HG03354 (cell line): ENCODE measurements around the gene LRRIQ3.
"Not testable (repeated sequence)": the region's sequence is repeated elsewhere in the genome, so short reads cannot be mapped to it uniquely, and the experiment has no call there.

ENCODE experiments used
- ATAC-seq: cut with Tn5 transposase; IDR thresholded peaks from one replicate; pipeline ENCODE4 v1.9.1; 2021; ENCODE audit warnings: mild to moderate bottlenecking; ENCODE audit not compliant: unreplicated experiment, poor library complexity, severe bottlenecking

The LRRIQ3 gene

GRCh38 chr1:74117370-74117769 is 80.6 kb downstream of the LRRIQ3 start:
- ATAC-seq = not testable (repeated sequence)

DNA sequence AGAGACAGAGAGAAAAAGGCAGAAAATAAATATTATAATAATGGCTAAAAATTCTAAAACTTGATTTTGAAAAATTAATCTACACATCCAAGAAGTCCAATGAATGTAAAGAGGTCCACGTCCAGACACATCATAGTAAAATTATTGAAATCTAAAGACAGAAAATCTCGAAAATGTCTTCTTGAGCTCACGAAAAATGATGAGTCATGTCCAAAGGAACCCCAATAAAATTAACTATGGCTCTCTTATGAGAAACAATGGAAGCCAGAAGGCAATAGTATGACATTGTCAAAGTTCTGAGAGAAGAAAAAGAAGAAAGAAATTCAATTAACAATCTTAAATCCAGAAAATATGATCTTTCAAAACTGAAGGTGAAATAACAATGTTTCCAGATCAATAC is 84.6 kb downstream of the LRRIQ3 start:
- ATAC-seq = no peak

DNA sequence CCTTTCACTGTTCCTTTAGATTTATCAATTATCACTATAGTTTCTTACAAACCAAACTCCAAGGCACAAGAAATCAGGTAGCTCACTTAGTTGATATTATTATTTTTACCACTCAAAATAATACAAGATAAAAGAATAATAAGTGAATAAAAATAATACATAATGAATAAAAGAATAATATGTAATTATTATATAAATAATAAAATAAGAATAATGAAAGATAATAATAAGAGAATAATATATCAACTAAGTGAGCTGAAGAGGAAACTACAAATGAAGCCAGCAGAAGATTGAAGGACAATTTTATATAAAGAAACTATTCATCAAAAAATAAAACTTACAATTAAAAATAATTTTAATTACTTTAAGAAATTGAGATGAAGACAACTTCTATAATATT is 90.6 kb downstream of the LRRIQ3 start:
- ATAC-seq = no peak

- no peak for ATAC-seq
Measured at GRCh38 chr1:74091371-74091770, 106.6 kb downstream of the LRRIQ3 start.

DNA sequence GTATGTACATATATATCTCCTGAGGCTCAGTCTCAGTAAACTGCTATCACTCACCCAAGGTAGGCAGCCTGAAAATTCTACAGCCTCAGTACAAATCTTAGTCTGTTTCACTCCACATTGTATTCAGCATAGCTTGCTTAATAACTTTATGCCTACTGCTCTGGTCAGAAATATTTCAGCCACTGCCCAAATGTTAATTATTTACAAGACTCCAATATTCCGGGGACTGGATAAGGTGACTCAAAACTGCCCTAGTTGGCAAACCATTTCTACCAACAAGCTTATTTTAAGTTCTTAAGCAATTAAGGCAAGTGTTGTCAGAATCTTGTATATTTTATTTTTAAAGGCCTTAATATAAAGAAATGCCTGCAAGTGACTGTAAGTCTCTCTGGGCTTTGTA is 114.8 kb downstream of the LRRIQ3 start:
- ATAC-seq = no peak

- no peak for ATAC-seq
Measured at GRCh38 chr1:74065081-74065480, 132.9 kb downstream of the LRRIQ3 start.

GRCh38 chr1:74057719-74058118 is 140.3 kb downstream of the LRRIQ3 start:
- no peak for ATAC-seq

DNA sequence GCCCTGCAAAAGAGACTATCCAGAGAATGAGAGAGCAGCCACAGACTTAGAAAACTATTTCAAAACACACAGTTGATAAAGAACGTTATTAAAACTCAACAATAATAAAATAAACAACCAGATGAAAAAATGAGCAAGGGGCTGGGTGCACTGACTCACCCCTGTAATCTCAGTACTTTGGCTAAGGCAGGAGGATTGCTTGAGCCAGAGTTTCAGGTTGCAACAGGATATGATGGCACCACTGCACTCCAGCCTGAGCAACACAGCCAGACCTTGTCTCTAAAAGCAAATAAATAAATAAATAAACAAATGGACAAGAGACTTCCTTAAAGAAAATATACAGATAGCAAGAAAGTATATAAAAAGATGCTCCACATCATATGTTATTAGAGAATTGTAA is 144.6 kb downstream of the LRRIQ3 start:
- no peak for ATAC-seq

DNA sequence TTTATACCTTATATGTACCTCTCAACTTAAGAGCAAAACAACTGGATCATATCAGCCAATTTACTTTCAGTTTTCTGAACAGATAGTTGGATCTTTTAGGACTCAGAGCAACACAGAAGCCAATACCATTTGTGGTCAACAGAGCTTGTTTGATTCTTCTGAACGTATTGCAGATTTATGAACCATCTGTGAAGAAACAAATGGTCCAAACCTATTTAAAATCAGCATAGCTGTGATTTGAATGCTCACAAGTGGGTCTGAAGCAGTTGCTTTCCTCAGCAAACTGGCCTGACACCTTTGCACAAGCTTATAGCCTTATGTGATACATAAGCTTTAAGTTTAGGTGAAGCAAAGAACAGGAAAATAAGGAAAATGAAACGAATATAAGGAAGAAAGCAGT is 147.6 kb downstream of the LRRIQ3 start:
- ATAC-seq = no peak

GRCh38 chr1:74038042-74038441 is 159.9 kb downstream of the LRRIQ3 start:
- no peak for ATAC-seq

- ATAC-seq = no peak
Measured at GRCh38 chr1:74012583-74012982, 185.4 kb downstream of the LRRIQ3 start.

- ATAC-seq = no peak
Measured at GRCh38 chr1:74011736-74012135, 186.2 kb downstream of the LRRIQ3 start.

DNA sequence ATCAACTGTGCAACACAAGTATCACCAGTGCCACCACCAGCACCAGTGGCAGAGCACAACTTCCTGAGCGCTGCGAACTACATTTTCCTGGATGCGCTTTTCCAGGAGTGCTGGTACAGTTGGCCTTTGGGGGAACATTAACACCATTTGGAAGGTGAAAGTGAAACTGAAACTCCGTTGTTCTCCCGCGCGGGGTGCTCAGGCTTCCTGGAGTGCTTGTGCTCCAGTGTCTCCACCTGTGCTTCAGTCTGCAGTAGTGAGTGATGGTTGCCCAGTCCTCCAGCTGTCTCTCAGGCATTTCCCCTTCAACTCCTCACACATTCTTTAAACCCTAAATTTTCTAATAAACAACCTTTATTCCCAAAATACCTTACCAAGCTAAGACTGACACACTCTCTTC is 187.8 kb downstream of the LRRIQ3 start:
- ATAC-seq = no peak

DNA sequence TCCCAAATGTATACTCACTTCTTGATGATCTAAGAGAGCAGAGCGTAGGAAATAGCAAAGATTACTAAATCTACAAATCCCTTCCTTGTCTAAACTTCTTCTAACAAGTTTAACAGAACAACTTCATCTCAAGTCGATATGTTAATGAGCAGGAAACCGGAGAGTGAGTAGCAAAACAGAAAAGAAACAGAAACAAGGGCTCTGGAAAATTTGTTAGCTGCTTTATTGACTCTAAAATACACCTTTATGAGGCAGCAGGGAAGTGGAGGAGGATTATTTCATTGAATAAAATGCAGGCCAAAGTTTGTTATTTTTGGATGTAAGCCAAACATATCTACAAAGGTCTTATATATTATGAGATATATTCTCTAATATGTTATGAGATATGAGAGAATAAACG is 192.4 kb downstream of the LRRIQ3 start:
- no peak for ATAC-seq

- no peak for ATAC-seq
Measured at GRCh38 chr1:74003806-74004205, 194.2 kb downstream of the LRRIQ3 start.

DNA sequence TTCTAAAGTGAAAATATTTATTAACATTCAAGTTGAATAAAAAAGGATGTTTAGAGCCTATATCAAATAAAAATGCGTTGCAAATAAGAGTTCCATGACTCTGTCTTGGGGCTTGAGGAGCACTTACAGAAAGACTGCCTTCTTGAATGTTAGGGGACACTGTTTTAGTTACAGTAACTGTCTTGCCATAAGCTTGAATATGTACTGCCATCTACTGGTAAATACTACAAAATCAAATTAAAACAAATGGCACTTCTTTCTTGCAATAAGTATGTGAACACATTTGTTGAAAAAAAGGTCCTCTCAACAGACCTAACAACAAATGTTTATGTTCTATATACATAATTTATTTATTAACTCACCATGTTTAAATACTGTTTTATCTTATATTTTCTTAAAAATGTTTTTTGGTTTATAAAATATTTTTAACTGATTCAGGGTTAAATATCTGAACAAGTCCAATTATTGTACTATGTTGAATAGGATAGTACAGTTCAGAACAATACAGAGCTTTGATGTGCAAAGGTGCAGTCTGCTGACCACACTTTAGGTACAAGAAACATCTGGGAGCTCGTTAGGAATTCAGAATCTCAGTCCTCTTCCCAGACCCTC is 199.5 kb downstream of the LRRIQ3 start:
- ATAC-seq = peak; percentile 72

GRCh38 chr1:73980324-73981040 is 217.5 kb downstream of the LRRIQ3 start:
- ATAC-seq = no peak

DNA sequence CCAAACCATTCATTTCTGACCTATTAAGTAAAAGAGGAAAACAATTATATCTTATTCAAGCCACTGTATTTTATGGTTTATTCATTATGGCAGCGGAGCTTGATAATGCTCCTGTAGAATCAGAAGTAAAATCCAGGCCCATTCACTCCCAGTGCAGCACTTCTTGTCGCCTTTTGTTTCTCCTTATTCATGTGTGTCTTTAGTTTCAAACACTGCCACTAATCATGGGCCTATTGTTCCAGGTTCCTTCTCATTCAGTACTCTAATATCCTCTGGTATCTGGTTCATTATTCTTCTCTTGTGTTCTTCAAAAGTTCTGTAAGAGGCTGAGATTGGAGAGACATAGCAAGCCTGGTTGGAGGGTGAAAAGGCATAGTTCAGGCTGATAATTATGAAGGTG is 218.3 kb downstream of the LRRIQ3 start:
- no peak for ATAC-seq

- no peak for ATAC-seq
Measured at GRCh38 chr1:73978964-73979363, 219.0 kb downstream of the LRRIQ3 start.
